VCaP (cell line): ENCODE measurements around the gene PRKG2.

ENCODE experiments used
- H3K27ac ChIP-seq: fragments of 450-650 bp; 2 replicates; pipeline ENCODE4 v1.5.1; 2017
- CTCF ChIP-seq: fragments of 450-650 bp; conservative IDR thresholded peaks from 2 replicates; pipeline ENCODE4 v1.5.1; 2017; ENCODE audit warnings: mild to moderate bottlenecking, moderate library complexity

The PRKG2 gene

GRCh38 chr4:81136161-81136905 lies 78.7 kb downstream of the PRKG2 start:
- no peak overlapping the region for H3K27ac ChIP-seq
- no peak for TF ChIP-seq CTCF

- no peak for TF ChIP-seq CTCF
- H3K27ac ChIP-seq: no peak overlapping the region
Observed at GRCh38 chr4:81135501-81135900, 79.5 kb downstream of the PRKG2 start.

- no peak for TF ChIP-seq CTCF
- H3K27ac ChIP-seq: no peak overlapping the region
Observed at GRCh38 chr4:81131563-81131962, 83.5 kb downstream of the PRKG2 start.

GRCh38 chr4:81131066-81131465 lies 84.0 kb downstream of the PRKG2 start:
- no peak for TF ChIP-seq CTCF
- no peak overlapping the region for H3K27ac ChIP-seq

GRCh38 chr4:81130569-81130968 lies 84.5 kb downstream of the PRKG2 start:
- TF ChIP-seq CTCF: no peak
- H3K27ac ChIP-seq: no peak overlapping the region

GRCh38 chr4:81120055-81120454 lies 95.0 kb downstream of the PRKG2 start:
- no peak overlapping the region for H3K27ac ChIP-seq
- no peak for TF ChIP-seq CTCF

- no peak for TF ChIP-seq CTCF
- H3K27ac ChIP-seq: no peak overlapping the region
Observed at GRCh38 chr4:81118086-81118485, 96.9 kb downstream of the PRKG2 start.
